C4-2B (cell line): ENCODE data around the gene PNPLA2.

ENCODE experiments used
- H3K27ac ChIP-seq: fragments of 450-650 bp; 2 replicates; pipeline ENCODE4 v1.5.1; 2017
- ZFX ChIP-seq: fragments of 450-650 bp; IDR thresholded peaks from 2 replicates; pipeline ENCODE4 v1.6.1; 2017
- TF ChIP-seq, protein P1 (sequence below): fragments of 450-650 bp; conservative IDR thresholded peaks from 2 replicates; pipeline ENCODE4 v1.5.1; 2017; ENCODE audit warnings: mild to moderate bottlenecking

PNPLA2 gene

DNA sequence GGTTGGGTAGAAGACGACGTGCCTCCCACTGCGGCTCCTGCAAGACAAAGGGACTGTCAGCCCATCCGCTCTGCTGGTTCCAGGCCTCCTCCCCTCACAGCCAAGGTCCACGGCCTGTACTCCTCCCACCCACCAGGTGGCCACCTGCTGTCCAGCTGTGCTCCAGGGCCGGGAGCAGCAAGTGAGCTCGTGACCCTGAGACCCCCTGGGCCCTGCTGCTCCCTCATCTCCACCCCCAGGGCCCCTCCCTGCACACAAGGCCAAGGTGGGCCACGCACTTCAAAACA is 51.4 kb downstream of the PNPLA2 start:
- no peak overlapping the region for H3K27ac ChIP-seq
- TF ChIP-seq, protein P1, sequence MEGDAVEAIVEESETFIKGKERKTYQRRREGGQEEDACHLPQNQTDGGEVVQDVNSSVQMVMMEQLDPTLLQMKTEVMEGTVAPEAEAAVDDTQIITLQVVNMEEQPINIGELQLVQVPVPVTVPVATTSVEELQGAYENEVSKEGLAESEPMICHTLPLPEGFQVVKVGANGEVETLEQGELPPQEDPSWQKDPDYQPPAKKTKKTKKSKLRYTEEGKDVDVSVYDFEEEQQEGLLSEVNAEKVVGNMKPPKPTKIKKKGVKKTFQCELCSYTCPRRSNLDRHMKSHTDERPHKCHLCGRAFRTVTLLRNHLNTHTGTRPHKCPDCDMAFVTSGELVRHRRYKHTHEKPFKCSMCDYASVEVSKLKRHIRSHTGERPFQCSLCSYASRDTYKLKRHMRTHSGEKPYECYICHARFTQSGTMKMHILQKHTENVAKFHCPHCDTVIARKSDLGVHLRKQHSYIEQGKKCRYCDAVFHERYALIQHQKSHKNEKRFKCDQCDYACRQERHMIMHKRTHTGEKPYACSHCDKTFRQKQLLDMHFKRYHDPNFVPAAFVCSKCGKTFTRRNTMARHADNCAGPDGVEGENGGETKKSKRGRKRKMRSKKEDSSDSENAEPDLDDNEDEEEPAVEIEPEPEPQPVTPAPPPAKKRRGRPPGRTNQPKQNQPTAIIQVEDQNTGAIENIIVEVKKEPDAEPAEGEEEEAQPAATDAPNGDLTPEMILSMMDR = no peak
- no peak for TF ChIP-seq ZFX

DNA sequence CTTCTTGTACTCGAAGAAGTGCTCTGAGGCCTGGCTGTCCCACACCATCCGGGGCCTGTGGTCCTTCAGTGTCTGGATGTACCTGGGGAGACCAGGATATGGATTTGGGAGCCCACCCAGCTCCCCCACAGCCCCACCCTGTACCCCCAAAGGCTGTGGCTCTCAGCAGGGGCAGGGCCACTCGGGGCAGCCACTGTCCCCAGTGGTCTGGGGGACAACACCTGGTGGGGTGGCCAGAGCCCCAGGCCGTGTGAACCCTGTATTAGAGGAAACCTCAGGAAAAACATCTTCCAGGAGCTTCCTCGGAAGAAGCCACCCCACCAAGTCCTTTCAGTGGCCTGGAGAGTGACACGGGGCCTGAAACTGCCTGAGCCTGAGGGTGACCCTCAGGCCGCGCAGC is 51.7 kb downstream of the PNPLA2 start:
- H3K27ac ChIP-seq = no peak overlapping the region
- no peak for TF ChIP-seq ZFX
- TF ChIP-seq, protein P1 = no peak

DNA sequence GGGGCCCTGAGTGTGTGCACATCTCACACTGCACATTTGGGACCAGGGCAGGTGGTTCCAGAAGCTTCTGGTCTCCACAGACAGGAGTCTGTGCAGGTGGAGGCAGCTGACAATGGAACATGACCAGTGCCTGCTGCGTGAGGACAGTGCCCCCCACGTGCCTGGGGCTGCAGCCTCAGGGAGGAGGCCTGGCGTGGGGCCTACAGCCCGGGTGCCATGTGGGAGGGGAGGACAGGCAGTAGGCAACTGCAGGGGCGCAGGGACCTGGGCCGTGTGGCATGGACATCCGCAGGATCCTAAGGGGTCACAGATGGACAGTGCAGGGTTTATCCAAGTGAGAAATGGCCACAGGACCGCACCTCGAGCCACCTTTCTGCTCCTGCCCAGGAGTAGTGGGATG is 52.8 kb downstream of the PNPLA2 start:
- no peak overlapping the region for H3K27ac ChIP-seq
- TF ChIP-seq, protein P1 = no peak
- TF ChIP-seq ZFX = no peak

DNA sequence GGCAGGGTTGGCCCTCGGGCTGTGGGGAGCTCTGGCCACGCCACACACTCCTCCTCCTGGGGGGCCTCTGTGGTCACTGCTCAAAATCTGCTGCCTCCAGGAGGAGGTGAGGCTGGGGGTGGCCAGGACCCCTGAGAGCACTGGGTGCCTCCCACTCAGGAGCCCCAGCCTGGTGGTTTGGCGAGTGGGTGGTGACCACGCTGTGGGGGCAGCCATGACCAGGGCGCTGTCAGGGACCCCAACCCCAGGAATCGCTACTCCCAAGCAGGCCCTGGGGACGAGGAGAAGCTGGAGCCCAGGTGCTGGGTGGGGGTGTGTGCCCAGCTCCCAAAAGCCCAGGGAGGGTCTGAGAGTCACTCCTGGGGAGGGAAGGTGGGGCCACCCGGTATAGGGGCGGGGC is 54.1 kb downstream of the PNPLA2 start:
- H3K27ac ChIP-seq = no peak overlapping the region
- TF ChIP-seq ZFX = no peak
- TF ChIP-seq, protein P1 = no peak

DNA sequence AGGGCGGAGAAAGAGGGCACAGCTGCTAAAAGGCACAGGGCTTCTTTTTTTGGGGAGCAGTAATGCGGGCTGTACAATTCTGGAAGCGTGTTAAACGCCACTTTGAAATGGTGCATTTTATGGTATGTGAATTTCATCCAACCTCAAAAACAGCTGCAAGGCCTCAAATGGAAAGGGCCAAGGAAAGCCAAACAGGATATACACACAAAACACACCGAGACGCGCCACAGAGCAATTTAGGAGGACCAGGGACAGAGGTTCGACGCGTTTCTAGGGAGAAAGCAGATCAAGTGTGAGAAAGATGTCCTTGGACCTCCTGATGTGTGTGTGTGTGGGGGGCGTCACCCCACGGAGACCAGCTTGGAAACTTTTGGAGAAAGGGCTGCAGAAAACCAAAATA is 55.0 kb downstream of the PNPLA2 start:
- TF ChIP-seq ZFX = no peak
- H3K27ac ChIP-seq = no peak overlapping the region
